Suprapubic skin (tissue), 4 donors: Measurements from ENCODE around the gene DENND4B. TPM values are rescaled to one million over a fixed set of nuclear protein-coding genes. Genes with fewer than 3 reads are reported as not detected.
A peak's percentile ranks its signal among the peaks of the same experiment; 100 is the strongest.

Source experiments
- DNase-seq, 2 donors: peaks; one replicate each; pipeline ENCODE4 v3.0.0-alpha.2; 2019; ENCODE audit warnings: low spot score in 2 of 2
- H3K27ac ChIP-seq: fragments of 200-600 bp; sonication (generic); one replicate; pipeline ENCODE4 v1.5.1; 2019
- H3K27me3 ChIP-seq: fragments of 200-600 bp; sonication (generic); one replicate; pipeline ENCODE4 v1.5.1; 2019
- H3K36me3 ChIP-seq: fragments of 200-600 bp; sonication (generic); one replicate; pipeline ENCODE4 v1.5.1; 2019
- H3K4me1 ChIP-seq: fragments of 200-600 bp; sonication (generic); one replicate; pipeline ENCODE4 v1.5.1; 2019
- H3K4me3 ChIP-seq: fragments of 200-600 bp; sonication (generic); one replicate; pipeline ENCODE4 v1.5.1; 2019; ENCODE audit warnings: mild to moderate bottlenecking
- H3K9me3 ChIP-seq: fragments of 200-600 bp; sonication (generic); one replicate; pipeline ENCODE4 v1.5.1; 2019
- EP300 ChIP-seq: sonication (generic); formaldehyde crosslinking; IDR thresholded peaks from one replicate; pipeline ENCODE4 v1.6.1; 2017; ENCODE audit warnings: antibody characterized with exemption
- POLR2A ChIP-seq, 2 donors: fragments of 450-650 bp; IDR thresholded peaks; one replicate each; pipeline ENCODE4 v1.6.1; 2017; ENCODE audit warnings: antibody characterized with exemption in 2 of 2, mild to moderate bottlenecking in 2 of 2, moderate library complexity in 2 of 2
- POLR2AphosphoS5 ChIP-seq, 3 donors: sonication (generic); formaldehyde crosslinking; IDR thresholded peaks; one replicate each; pipeline ENCODE4 v1.6.1; 2017; ENCODE audit warnings: antibody characterized with exemption in 3 of 3
- WGBS: methylation state at CpG from one replicate; pipeline ENCODE4 v1.1.5; 2018; 5-methylcytosine and 5-hydroxymethylcytosine counted together
- total RNA-seq, 4 donors: library from RNA; depleted of rRNA; stranded (reverse); fragments of >200 nt; gene quantifications; one replicate each; pipeline ENCODE4 v1.1.0, GENCODE V29; 2016
- TF ChIP-seq, protein P1 (sequence below), 2 donors: fragments of 200-600 bp in 1 of 2; fragments of 450-650 bp in 1 of 2; sonication (generic) in 1 of 2; IDR thresholded peaks; one replicate each; pipeline ENCODE4 v1.5.1; 2016 to 2019; ENCODE audit warnings: antibody characterized with exemption in 2 of 2, mild to moderate bottlenecking in 1 of 2, moderate library complexity in 1 of 2

Gene DENND4B
- total RNA-seq, 4 donors from 2014 or later: 20.0 to 45.1 (median 31.0) TPM

DNA sequence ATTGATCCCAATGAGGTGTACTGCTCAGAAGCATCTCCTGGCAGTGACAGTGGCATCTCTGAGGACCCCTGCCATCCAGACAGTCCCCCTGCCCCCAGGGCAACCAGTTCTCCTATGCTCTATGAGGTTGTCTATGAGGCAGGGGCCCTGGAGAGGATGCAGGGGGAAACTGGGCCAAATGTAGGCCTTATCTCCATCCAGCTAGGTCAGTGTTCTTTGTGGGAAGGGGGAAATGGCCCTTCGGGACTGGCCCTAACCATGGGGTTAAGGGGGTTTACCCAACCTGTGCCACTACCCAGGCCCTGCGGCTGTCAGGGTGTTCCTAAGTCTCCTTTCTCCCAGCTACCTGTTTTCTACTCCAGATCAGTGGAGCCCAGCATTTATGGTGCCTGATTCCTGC, 22.5 kb upstream of the DENND4B start:
- H3K4me3 ChIP-seq: peak overlapping the region; percentile 52
- peak overlapping the region; percentile 93 for H3K27ac ChIP-seq
- peaks cover 32% of the 10 kb centered on the region for H3K4me1 ChIP-seq
- WGBS: 92% methylated on average over 2 of the region's 2 CpGs
- DNase-seq: no peak
- H3K27me3 ChIP-seq: no peaks in the 10 kb centered on the region
- no peaks in the 10 kb centered on the region for H3K9me3 ChIP-seq
- TF ChIP-seq POLR2A (IDR thresholded peaks at IDR 0.05) (no peak), EP300 (no peak), POLR2AphosphoS5 (IDR thresholded peaks at IDR 0.05) (no peak)
- TF ChIP-seq, protein P1, sequence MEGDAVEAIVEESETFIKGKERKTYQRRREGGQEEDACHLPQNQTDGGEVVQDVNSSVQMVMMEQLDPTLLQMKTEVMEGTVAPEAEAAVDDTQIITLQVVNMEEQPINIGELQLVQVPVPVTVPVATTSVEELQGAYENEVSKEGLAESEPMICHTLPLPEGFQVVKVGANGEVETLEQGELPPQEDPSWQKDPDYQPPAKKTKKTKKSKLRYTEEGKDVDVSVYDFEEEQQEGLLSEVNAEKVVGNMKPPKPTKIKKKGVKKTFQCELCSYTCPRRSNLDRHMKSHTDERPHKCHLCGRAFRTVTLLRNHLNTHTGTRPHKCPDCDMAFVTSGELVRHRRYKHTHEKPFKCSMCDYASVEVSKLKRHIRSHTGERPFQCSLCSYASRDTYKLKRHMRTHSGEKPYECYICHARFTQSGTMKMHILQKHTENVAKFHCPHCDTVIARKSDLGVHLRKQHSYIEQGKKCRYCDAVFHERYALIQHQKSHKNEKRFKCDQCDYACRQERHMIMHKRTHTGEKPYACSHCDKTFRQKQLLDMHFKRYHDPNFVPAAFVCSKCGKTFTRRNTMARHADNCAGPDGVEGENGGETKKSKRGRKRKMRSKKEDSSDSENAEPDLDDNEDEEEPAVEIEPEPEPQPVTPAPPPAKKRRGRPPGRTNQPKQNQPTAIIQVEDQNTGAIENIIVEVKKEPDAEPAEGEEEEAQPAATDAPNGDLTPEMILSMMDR (IDR thresholded peaks at IDR 0.05): no peak
- H3K36me3 ChIP-seq: peaks cover 15% of the 10 kb centered on the region

DNA sequence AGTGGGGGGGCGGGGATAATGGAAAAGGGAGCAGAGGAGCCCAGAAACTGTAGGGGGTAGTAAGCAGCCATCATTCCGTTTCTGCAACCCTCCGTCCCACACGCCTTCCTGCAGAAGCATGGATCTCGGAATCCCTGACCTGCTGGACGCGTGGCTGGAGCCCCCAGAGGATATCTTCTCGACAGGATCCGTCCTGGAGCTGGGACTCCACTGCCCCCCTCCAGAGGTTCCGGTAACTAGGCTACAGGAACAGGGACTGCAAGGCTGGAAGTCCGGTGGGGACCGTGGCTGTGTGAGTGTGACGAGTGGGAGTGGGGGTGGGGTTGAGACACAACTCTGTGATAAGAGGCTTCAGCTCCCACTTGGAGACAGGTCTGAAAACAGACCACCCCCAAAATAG, 21.9 kb upstream of the DENND4B start:
- peak overlapping the region; percentile 52 for H3K4me3 ChIP-seq

DNA sequence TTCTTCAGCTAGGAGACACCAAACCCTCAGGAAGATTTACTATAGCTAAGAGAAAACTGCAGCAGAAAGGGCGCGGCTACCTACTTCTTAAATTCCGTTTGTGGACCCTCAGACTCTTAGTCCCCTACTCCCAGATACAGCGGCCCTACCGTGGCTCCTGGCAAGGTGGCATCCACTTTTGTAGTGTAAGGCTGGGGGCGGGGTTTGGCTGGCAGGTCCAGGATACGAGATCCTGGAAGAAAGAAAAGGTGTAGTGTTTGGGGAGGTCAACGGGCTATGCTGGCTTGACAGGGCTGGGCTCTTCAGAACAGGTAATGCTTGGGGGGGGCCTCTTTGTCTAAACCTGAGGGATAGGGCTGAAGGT, 21.5 kb upstream of the DENND4B start:
- H3K9me3 ChIP-seq: no peaks in the 10 kb centered on the region
- under 1% methylated on average over 8 of the region's 8 CpGs for WGBS
- TF ChIP-seq POLR2A (IDR thresholded peaks at IDR 0.05): no peak
- no peak for TF ChIP-seq POLR2AphosphoS5 (IDR thresholded peaks at IDR 0.05)
- no peak for TF ChIP-seq EP300
- TF ChIP-seq, protein P1 (IDR thresholded peaks at IDR 0.05): no peak
- peaks cover 5% of the 10 kb centered on the region for H3K36me3 ChIP-seq
- no peaks in the 10 kb centered on the region for H3K27me3 ChIP-seq
- peak overlapping the region; percentile 93 for H3K27ac ChIP-seq
- peak overlapping the region; percentile 52 for H3K4me3 ChIP-seq
- DNase-seq: peak; percentile 81 to 88
- peaks cover 36% of the 10 kb centered on the region for H3K4me1 ChIP-seq

More for the DNA sequence above, 21.9 kb upstream of the DENND4B start:
- 0% methylated on average over 11 of the region's 13 CpGs for whole genome bisulfite sequencing
- no peak for DNase-seq
- Histone ChIP-seq H3K27ac (peak overlapping the region; percentile 93), H3K4me1 (peaks cover 35% of the 10 kb centered on the region), H3K36me3 (peaks cover 9% of the 10 kb centered on the region), H3K27me3 (no peaks in the 10 kb centered on the region), H3K9me3 (no peaks in the 10 kb centered on the region)
- TF ChIP-seq POLR2AphosphoS5 (IDR thresholded peaks at IDR 0.05) (no peak), POLR2A (IDR thresholded peaks at IDR 0.05) (no peak)

DNA sequence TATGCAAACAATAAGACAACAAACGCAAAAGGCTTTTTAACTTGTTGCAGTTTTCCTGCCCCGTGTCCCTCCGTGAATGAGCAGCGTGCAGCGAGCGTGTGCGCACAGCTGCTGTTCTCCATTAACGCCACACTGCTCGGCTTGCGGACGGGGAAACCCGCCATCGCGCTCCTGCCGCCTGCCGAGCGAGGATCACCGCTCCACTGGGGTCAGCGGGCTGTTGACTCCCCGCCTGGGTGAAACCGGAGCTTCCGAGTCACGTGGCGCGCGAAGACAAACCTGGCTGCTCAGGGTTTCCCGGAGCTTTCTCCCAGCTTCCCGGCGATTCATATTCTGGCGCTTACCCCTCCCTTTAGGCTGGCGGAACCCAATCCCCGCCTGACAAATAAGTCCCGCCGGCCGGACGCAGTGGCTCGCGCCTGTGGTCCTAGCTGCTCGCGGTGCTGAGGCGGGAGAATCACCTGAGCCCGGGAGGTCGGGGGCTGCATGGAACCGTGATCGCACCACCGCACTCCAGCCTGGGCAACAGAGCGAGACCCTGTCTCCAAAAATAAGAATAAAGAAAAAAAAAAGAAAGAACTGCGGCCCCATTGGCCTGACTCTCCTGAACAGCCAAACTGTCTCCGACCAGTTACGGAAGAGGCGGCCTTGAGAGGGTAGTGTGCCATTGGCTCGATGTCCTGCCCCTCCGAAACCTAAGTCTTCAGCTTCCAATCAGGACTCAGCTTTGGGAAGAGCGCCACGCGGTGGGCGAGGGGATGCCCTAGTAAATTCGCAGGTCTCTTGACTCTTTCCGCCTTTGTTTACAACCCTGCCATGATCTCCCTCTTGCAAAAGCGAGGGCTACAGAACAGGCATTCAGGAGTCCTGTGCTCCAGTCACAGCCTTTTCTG, 20.8 kb upstream of the DENND4B start, which contains the start of gene CREB3L4:
TSS of gene CREB3L4 (plus strand) at position 796 of the 893 bp plus-strand sequence. CDS start 624 bp downstream, outside the sequence.
- no peaks in the 10 kb centered on the region for H3K9me3 ChIP-seq
- peak within 1 kb of the TSS; percentile 93 for H3K27ac ChIP-seq
- no peaks in the 10 kb centered on the region for H3K27me3 ChIP-seq
- under 1% methylated on average over 48 of the region's 60 CpGs for whole genome bisulfite sequencing
- peak within 1 kb of the TSS; percentile 52 for H3K4me3 ChIP-seq
- H3K4me1 ChIP-seq: peaks cover 42% of the 10 kb centered on the region
- H3K36me3 ChIP-seq: no peaks in the 10 kb centered on the region
- DNase-seq: peak; percentile 95 to 96
- TF ChIP-seq POLR2A (IDR thresholded peaks at IDR 0.05) (peak; percentile 19 to 70), EP300 (no peak), POLR2AphosphoS5 (IDR thresholded peaks at IDR 0.05) (peak in 2 of 3 donors; percentile 53 to 78)
- TF ChIP-seq, protein P1 (IDR thresholded peaks at IDR 0.05): peak; percentile 20 to 33

DNA sequence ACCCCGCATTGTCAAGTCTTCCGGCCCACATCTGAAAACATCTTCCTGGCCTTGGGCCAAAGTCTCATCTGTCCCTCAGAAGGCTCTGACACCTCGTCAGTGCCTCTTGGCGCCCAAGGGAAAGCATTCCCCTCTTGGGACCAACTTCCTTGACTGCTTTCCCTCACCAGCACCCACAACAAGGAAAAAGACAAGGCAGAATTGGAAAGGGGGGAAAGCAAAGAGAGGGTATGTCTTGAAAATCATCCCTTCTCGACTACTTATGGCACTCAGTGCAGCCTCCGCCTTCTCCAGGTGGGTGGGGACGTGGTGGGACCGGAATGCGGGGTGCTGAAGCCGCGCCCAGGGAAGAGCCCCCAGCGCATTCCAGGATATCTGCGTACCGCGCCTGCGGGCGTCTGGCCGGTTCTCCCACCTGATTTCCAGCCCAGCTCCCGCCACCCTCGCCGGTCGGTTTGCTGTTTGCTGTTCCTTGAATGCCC, 17.4 kb upstream of the DENND4B start:
- Histone ChIP-seq H3K9me3 (no peaks in the 10 kb centered on the region), H3K4me1 (peaks cover 74% of the 10 kb centered on the region), H3K27me3 (no peaks in the 10 kb centered on the region), H3K27ac (peak overlapping the region; percentile 95), H3K36me3 (peaks cover 16% of the 10 kb centered on the region), H3K4me3 (peak overlapping the region; percentile 70)
- TF ChIP-seq, protein P1 (IDR thresholded peaks at IDR 0.05): no peak
- TF ChIP-seq POLR2AphosphoS5 (IDR thresholded peaks at IDR 0.05): no peak
- 1% methylated on average over 22 of the region's 22 CpGs for WGBS
- DNase-seq: peak; percentile 78 to 82
